SK-N-SH treated with all-trans-retinoic acid at 6 μM for 48 hours (cell line): ENCODE measurements around the gene GLI3.

Experiments
- ATAC-seq: fragments of 200-7000 bp; cut with Tn5 transposase; 3 replicates; pipeline ENCODE4 v1.9.1; 2020; ENCODE audit warnings: mild to moderate bottlenecking, moderate library complexity
- ARNTL ChIP-seq: fragments of 450-650 bp; formaldehyde crosslinking; IDR thresholded peaks from 2 replicates; pipeline ENCODE4 v1.5.0; 2020; ENCODE audit warnings: low read depth, mild to moderate bottlenecking, moderate library complexity, borderline replicate concordance
- BACH2 ChIP-seq: fragments of 250-450 bp; sonication (Bioruptor Pico); IDR thresholded peaks from 2 replicates; pipeline ENCODE4 v1.9.0; 2021; ENCODE audit warnings: mild to moderate bottlenecking, borderline replicate concordance
- CSDC2 ChIP-seq: fragments of 250-450 bp; sonication (Bioruptor Pico); IDR thresholded peaks from 2 replicates; pipeline ENCODE4 v1.5.0; 2020; ENCODE audit warnings: mild to moderate bottlenecking, moderate library complexity
- CSRNP3 ChIP-seq: fragments of 250-450 bp; sonication (Bioruptor Pico); IDR thresholded peaks from 2 replicates; pipeline ENCODE4 v1.5.1; 2021; ENCODE audit warnings: mild to moderate bottlenecking, moderate library complexity
- ESRRG ChIP-seq: fragments of 250-450 bp; sonication (Bioruptor Pico); IDR thresholded peaks from 2 replicates; pipeline ENCODE4 v1.6.1; 2021; ENCODE audit warnings: mild to moderate bottlenecking
- GLIS3 ChIP-seq: fragments of 250-450 bp; sonication (Bioruptor Pico); IDR thresholded peaks from 2 replicates; pipeline ENCODE4 v1.5.0; 2020; ENCODE audit warnings: mild to moderate bottlenecking, moderate library complexity
- ISL1 ChIP-seq: fragments of 250-450 bp; sonication (Bioruptor Pico); IDR thresholded peaks from 2 replicates; pipeline ENCODE4 v2.1.2; 2022; ENCODE audit warnings: mild to moderate bottlenecking, moderate library complexity
- PPARA ChIP-seq: fragments of 250-450 bp; sonication (Bioruptor Pico); IDR thresholded peaks from 2 replicates; pipeline ENCODE4 v1.5.0; 2020; ENCODE audit warnings: mild to moderate bottlenecking, borderline replicate concordance
- RARB ChIP-seq: fragments of 250-450 bp; sonication (Bioruptor Pico); IDR thresholded peaks from 2 replicates; pipeline ENCODE4 v1.8.0; 2021; ENCODE audit warnings: mild to moderate bottlenecking, moderate library complexity
- SNAI2 ChIP-seq: fragments of 250-450 bp; sonication (Bioruptor Pico); IDR thresholded peaks from 2 replicates; pipeline ENCODE4 v1.5.0; 2020; ENCODE audit warnings: mild to moderate bottlenecking, moderate library complexity
- TCF4 ChIP-seq: fragments of 250-450 bp; sonication (Bioruptor Pico); IDR thresholded peaks from 2 replicates; pipeline ENCODE4 v1.8.0; 2021; ENCODE audit warnings: mild to moderate bottlenecking, moderate library complexity, borderline replicate concordance
- TOX ChIP-seq: fragments of 250-450 bp; sonication (Bioruptor Pico); IDR thresholded peaks from 2 replicates; pipeline ENCODE4 v1.8.0; 2021; ENCODE audit warnings: mild to moderate bottlenecking, moderate library complexity, borderline replicate concordance
- TSHZ2 ChIP-seq: fragments of 250-450 bp; sonication (Bioruptor Pico); IDR thresholded peaks from 2 replicates; pipeline ENCODE4 v1.5.0; 2020; ENCODE audit warnings: mild to moderate bottlenecking, moderate library complexity
- ZFP3 ChIP-seq: fragments of 250-450 bp; sonication (Bioruptor Pico); IDR thresholded peaks from 2 replicates; pipeline ENCODE4 v1.5.0; 2020; ENCODE audit warnings: mild to moderate bottlenecking, moderate library complexity
- ZFP30 ChIP-seq: fragments of 450-650 bp; formaldehyde crosslinking; IDR thresholded peaks from 2 replicates; pipeline ENCODE4 v1.5.0; 2022; ENCODE audit warnings: mild to moderate bottlenecking, moderate library complexity
- ZNF565 ChIP-seq: fragments of 450-650 bp; formaldehyde crosslinking; conservative IDR thresholded peaks from 2 replicates; pipeline ENCODE4 v1.5.0; 2020; ENCODE audit warnings: low read depth, mild to moderate bottlenecking, moderate library complexity
- ZNF70 ChIP-seq: fragments of 450-650 bp; formaldehyde crosslinking; IDR thresholded peaks from 2 replicates; pipeline ENCODE4 v1.5.0; 2020; ENCODE audit warnings: mild to moderate bottlenecking, moderate library complexity
- ZNF8 ChIP-seq: fragments of 450-650 bp; formaldehyde crosslinking; IDR thresholded peaks from 2 replicates; pipeline ENCODE4 v1.5.0; 2020; ENCODE audit warnings: mild to moderate bottlenecking, moderate library complexity
- TF ChIP-seq, protein P1 (sequence below): fragments of 250-450 bp; sonication (Bioruptor Pico); IDR thresholded peaks from 2 replicates; pipeline ENCODE4 v1.5.1; 2020; ENCODE audit warnings: low read depth, mild to moderate bottlenecking, moderate library complexity
- TF ChIP-seq, protein P2 (sequence below): fragments of 250-450 bp; sonication (Bioruptor Pico); IDR thresholded peaks from 2 replicates; pipeline ENCODE4 v1.8.0; 2020; ENCODE audit warnings: mild to moderate bottlenecking, moderate library complexity, borderline replicate concordance

GLI3 gene

GRCh38 chr7:42167631-42168236 is 69.3 kb downstream of the GLI3 start (continued):
- TF ChIP-seq ZFP30 (CRISPR knock-in tag) = no peak

DNA sequence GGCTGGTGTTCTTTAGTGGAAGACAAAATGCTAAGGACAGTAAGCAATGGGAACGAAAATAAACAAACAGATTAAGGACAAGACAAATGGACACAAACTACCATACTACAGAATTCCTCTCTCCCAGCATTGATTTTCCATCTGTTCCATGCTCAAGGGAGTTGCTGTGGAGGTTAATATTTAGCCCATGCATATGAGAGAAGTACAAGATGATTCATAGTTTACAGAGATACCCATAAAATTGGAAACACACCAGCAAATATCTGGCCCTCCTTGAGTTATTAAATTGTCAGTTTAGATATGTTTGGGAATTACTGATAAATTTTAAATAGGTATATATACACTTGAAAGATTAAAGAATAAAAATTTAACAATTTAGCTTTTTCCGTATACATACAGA is 69.8 kb downstream of the GLI3 start:
- TF ChIP-seq TSHZ2 (CRISPR knock-in tag) = no peak
- TF ChIP-seq ZNF8 (CRISPR knock-in tag) = no peak
- TF ChIP-seq TOX (CRISPR knock-in tag) = no peak
- no peak for TF ChIP-seq GLIS3 (CRISPR knock-in tag)
- TF ChIP-seq, protein P1, sequence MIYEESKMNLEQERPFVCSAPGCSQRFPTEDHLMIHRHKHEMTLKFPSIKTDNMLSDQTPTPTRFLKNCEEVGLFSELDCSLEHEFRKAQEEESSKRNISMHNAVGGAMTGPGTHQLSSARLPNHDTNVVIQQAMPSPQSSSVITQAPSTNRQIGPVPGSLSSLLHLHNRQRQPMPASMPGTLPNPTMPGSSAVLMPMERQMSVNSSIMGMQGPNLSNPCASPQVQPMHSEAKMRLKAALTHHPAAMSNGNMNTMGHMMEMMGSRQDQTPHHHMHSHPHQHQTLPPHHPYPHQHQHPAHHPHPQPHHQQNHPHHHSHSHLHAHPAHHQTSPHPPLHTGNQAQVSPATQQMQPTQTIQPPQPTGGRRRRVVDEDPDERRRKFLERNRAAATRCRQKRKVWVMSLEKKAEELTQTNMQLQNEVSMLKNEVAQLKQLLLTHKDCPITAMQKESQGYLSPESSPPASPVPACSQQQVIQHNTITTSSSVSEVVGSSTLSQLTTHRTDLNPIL (CRISPR knock-in tag) = no peak
- TF ChIP-seq ZNF70 = no peak
- TF ChIP-seq ARNTL (CRISPR knock-in tag) = no peak
- TF ChIP-seq TCF4 (CRISPR knock-in tag) = no peak
- no peak for ATAC-seq

- TF ChIP-seq ISL1 = no peak
- no peak for TF ChIP-seq ZNF565 (CRISPR knock-in tag)
- TF ChIP-seq CSRNP3 (CRISPR knock-in tag) = no peak
- TF ChIP-seq CSDC2 (CRISPR knock-in tag) = no peak
- no peak for TF ChIP-seq ZFP30 (CRISPR knock-in tag)
- TF ChIP-seq GLIS3 (CRISPR knock-in tag) = no peak
- TF ChIP-seq ZFP3 (CRISPR knock-in tag) = no peak
- no peak for TF ChIP-seq BACH2
- no peak for TF ChIP-seq TCF4 (CRISPR knock-in tag)
- TF ChIP-seq ESRRG = no peak
- TF ChIP-seq, protein P1 (CRISPR knock-in tag) = no peak
- no peak for ATAC-seq
Observed at GRCh38 chr7:42164881-42165428, 72.1 kb downstream of the GLI3 start.

- ATAC-seq = no peak
- TF ChIP-seq, protein P1 (CRISPR knock-in tag) = no peak
- TF ChIP-seq TCF4 (CRISPR knock-in tag) (no peak), ZNF565 (CRISPR knock-in tag) (no peak), ZFP3 (CRISPR knock-in tag) (no peak), GLIS3 (CRISPR knock-in tag) (no peak), CSDC2 (CRISPR knock-in tag) (no peak), SNAI2 (CRISPR knock-in tag) (no peak), PPARA (CRISPR knock-in tag) (no peak), RARB (CRISPR knock-in tag) (no peak)
- TF ChIP-seq, protein P2, sequence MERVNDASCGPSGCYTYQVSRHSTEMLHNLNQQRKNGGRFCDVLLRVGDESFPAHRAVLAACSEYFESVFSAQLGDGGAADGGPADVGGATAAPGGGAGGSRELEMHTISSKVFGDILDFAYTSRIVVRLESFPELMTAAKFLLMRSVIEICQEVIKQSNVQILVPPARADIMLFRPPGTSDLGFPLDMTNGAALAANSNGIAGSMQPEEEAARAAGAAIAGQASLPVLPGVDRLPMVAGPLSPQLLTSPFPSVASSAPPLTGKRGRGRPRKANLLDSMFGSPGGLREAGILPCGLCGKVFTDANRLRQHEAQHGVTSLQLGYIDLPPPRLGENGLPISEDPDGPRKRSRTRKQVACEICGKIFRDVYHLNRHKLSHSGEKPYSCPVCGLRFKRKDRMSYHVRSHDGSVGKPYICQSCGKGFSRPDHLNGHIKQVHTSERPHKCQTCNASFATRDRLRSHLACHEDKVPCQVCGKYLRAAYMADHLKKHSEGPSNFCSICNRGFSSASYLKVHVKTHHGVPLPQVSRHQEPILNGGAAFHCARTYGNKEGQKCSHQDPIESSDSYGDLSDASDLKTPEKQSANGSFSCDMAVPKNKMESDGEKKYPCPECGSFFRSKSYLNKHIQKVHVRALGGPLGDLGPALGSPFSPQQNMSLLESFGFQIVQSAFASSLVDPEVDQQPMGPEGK (CRISPR knock-in tag) = no peak
Observed at GRCh38 chr7:42162560-42163325, 74.3 kb downstream of the GLI3 start.
